SJSA1 (cell line): ENCODE data around the gene BANK1. TPM values are rescaled to one million over a fixed set of nuclear protein-coding genes. Genes with fewer than 3 reads are reported as not detected.

Experiments used
- DNase-seq, 2 experiments: peaks; one replicate each; pipeline ENCODE4 v3.0.0-alpha.2; 2015 to 2020; ENCODE audit warnings: low spot score in 2 of 2, low read depth in 1 of 2
- H3K27ac ChIP-seq: fragments of 250-450 bp; sonication (Bioruptor Pico); 2 replicates; pipeline ENCODE4 v1.5.1; 2020; ENCODE audit warnings: mild to moderate bottlenecking, moderate library complexity
- H3K27me3 ChIP-seq: fragments of 250-450 bp; sonication (Bioruptor Pico); replicated peaks from 2 replicates; pipeline ENCODE4 v1.5.1; 2020; ENCODE audit warnings: mild to moderate bottlenecking, moderate library complexity
- H3K36me3 ChIP-seq: fragments of 250-450 bp; sonication (Bioruptor Pico); 2 replicates; pipeline ENCODE4 v1.5.1; 2020; ENCODE audit warnings: mild to moderate bottlenecking
- H3K4me1 ChIP-seq: fragments of 250-450 bp; sonication (Bioruptor Pico); replicated peaks from 2 replicates; pipeline ENCODE4 v1.6.1; 2021; ENCODE audit warnings: mild to moderate bottlenecking
- H3K4me3 ChIP-seq: fragments of 250-450 bp; sonication (Bioruptor Pico); 2 replicates; pipeline ENCODE4 v1.5.1; 2020; ENCODE audit warnings: mild to moderate bottlenecking
- H3K9me3 ChIP-seq: fragments of 250-450 bp; sonication (Bioruptor Pico); replicated peaks from 2 replicates; pipeline ENCODE4 v1.5.1; 2020; ENCODE audit warnings: mild to moderate bottlenecking
- total RNA-seq: library from RNA; depleted of rRNA; stranded (reverse); fragments of >200 nt; shearing (Covaris generic); gene quantifications from 2 replicates; pipeline ENCODE4 v1.2.3, GENCODE V29; 2014; rRNA removed

BANK1 gene, protein sequence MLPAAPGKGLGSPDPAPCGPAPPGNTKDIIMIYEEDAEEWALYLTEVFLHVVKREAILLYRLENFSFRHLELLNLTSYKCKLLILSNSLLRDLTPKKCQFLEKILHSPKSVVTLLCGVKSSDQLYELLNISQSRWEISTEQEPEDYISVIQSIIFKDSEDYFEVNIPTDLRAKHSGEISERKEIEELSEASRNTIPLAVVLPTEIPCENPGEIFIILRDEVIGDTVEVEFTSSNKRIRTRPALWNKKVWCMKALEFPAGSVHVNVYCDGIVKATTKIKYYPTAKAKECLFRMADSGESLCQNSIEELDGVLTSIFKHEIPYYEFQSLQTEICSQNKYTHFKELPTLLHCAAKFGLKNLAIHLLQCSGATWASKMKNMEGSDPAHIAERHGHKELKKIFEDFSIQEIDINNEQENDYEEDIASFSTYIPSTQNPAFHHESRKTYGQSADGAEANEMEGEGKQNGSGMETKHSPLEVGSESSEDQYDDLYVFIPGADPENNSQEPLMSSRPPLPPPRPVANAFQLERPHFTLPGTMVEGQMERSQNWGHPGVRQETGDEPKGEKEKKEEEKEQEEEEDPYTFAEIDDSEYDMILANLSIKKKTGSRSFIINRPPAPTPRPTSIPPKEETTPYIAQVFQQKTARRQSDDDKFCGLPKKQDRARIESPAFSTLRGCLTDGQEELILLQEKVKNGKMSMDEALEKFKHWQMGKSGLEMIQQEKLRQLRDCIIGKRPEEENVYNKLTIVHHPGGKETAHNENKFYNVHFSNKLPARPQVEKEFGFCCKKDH
- not detected in 2 replicates for total RNA-seq

DNA sequence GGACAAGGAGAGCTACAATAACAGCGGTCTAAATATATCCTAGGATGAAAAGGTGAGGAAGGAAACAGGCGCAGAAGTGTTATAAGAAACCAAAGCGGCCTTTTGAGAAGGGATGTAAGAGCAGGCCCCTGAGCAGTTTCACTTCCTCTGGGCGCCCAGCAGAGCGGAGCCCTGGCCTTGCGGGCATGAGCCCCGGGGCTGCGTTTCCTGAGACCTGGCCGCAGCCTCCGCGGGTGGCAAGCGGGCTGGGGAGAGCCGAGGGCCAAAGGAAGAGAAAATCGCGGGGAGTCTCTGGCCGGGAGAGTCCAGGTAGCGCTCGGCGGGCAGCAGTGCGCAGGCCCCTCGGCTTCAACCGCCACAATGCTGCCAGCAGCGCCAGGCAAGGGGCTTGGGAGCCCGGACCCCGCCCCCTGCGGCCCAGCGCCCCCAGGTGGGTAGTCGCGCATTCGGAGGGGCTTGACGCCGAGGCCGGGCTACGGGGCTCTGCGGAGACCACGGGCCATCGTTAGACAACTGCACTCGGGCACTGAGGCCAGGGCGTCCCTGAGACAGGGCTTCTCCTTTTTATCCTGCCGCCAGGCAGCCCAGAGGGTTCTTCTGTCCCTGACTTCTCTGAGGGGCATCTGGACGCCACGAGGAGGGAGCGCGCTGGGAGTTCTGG is at the start of gene BANK1:
Gene BANK1, plus strand, starts transcription at position 210 of the 661 bp plus-strand sequence. Its CDS starts 151 bp downstream, at position 361.
- Histone ChIP-seq H3K9me3 (no peaks in the 10 kb centered on the region), H3K4me1 (no peaks in the 10 kb centered on the region), H3K4me3 (no peak within 1 kb of the TSS), H3K36me3 (no peaks in the 10 kb centered on the region), H3K27ac (no peak within 1 kb of the TSS), H3K27me3 (no peaks in the 10 kb centered on the region)
- DNase-seq: no peak

DNA sequence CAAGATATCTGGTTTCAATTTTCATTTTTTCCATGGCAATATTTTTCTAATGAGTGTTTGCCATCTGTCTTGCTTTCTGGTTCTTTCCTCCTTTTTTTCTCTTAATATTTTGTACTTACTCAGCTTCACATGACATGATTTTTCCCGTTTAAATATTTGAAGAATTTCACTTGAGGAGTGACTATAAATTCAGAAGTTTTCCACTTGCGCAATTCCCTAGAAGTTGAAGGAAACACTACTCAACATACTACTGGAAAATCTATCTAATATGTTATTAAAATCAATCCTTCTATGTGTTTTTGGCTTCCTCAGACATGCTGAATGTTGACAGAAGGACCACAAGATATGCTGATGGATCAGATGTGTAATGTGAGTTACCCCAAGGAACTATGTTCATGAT is 36.8 kb upstream of the BANK1 start:
- Histone ChIP-seq H3K9me3 (no peaks in the 10 kb centered on the region), H3K27me3 (no peaks in the 10 kb centered on the region), H3K36me3 (no peaks in the 10 kb centered on the region), H3K4me1 (no peaks in the 10 kb centered on the region), H3K27ac (no peak overlapping the region), H3K4me3 (no peak overlapping the region)
- DNase-seq: no peak

- Histone ChIP-seq H3K4me1 (no peaks in the 10 kb centered on the region), H3K4me3 (no peak overlapping the region), H3K27me3 (no peaks in the 10 kb centered on the region), H3K9me3 (no peaks in the 10 kb centered on the region), H3K27ac (no peak overlapping the region), H3K36me3 (no peaks in the 10 kb centered on the region)
- no peak for DNase-seq
Observed at GRCh38 chr4:101756181-101756580, 34.3 kb upstream of the BANK1 start.

- no peak for DNase-seq
- no peaks in the 10 kb centered on the region for H3K4me1 ChIP-seq
- H3K9me3 ChIP-seq: no peaks in the 10 kb centered on the region
- H3K27me3 ChIP-seq: no peaks in the 10 kb centered on the region
- H3K4me3 ChIP-seq: no peak overlapping the region
- no peak overlapping the region for H3K27ac ChIP-seq
- no peaks in the 10 kb centered on the region for H3K36me3 ChIP-seq
Observed at GRCh38 chr4:101761405-101761804, 29.1 kb upstream of the BANK1 start.

- no peaks in the 10 kb centered on the region for H3K4me1 ChIP-seq
- no peaks in the 10 kb centered on the region for H3K27me3 ChIP-seq
- DNase-seq: no peak
- H3K4me3 ChIP-seq: no peak overlapping the region
- no peak overlapping the region for H3K27ac ChIP-seq
- H3K9me3 ChIP-seq: no peaks in the 10 kb centered on the region; the same call in 1 of the 2 replicates
- no peaks in the 10 kb centered on the region for H3K36me3 ChIP-seq
Observed at GRCh38 chr4:101762025-101762424, 28.5 kb upstream of the BANK1 start.

GRCh38 chr4:101762534-101762933 is 28.0 kb upstream of the BANK1 start:
- Histone ChIP-seq H3K36me3 (no peaks in the 10 kb centered on the region), H3K27ac (no peak overlapping the region), H3K9me3 (no peaks in the 10 kb centered on the region; the same call in 1 of the 2 replicates), H3K4me3 (no peak overlapping the region), H3K27me3 (no peaks in the 10 kb centered on the region), H3K4me1 (no peaks in the 10 kb centered on the region)
- DNase-seq: no peak

- DNase-seq: no peak
- H3K4me1 ChIP-seq: no peaks in the 10 kb centered on the region
Observed at GRCh38 chr4:101763576-101763975, 27.0 kb upstream of the BANK1 start.

DNA sequence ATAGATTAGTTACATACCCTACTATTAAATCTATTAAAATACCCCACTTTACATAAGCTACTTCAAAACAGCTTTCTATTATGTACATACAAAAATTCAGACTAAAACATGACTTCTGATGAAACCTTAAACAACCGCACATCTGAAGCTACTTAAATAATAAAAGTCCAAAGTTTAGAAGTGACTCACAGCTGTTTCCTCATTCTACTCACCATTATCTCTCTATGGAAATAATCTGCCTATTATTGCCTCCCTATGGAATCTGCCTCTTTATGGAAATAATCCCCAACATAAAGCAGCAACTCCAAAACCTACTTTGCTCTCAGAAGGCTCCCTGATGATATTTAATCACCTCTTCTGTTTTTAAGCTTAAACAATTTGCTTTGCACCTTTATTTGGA is 15.7 kb upstream of the BANK1 start:
- Histone ChIP-seq H3K4me1 (no peaks in the 10 kb centered on the region), H3K36me3 (no peaks in the 10 kb centered on the region), H3K27me3 (no peaks in the 10 kb centered on the region), H3K27ac (no peak overlapping the region), H3K9me3 (peaks cover 3% of the 10 kb centered on the region; the same call in 1 of the 2 replicates), H3K4me3 (no peak overlapping the region)
- DNase-seq: no peak

More at GRCh38 chr4:101763576-101763975, 27.0 kb upstream of the BANK1 start:
- Histone ChIP-seq H3K27me3 (no peaks in the 10 kb centered on the region), H3K27ac (no peak overlapping the region), H3K9me3 (no peaks in the 10 kb centered on the region; the same call in 1 of the 2 replicates), H3K36me3 (no peaks in the 10 kb centered on the region), H3K4me3 (no peak overlapping the region)

DNA sequence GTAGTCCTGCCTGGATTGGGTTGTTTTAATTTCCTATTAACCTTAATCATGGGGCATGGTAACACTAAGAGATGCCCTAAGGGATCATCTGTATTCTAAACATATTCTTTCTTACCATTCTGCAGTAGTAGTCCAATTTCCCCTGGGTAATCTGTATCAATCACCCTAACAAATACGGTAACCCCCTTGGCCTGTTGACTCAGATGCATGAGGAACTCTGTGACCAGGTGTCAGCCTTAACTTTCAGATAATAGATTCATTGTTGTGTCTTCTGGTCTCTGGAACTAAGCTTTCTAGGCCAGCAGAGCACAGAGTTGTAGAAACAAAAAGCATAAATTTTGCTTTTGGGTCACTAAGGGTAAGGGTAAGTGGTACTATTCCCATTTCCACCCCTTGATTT is 13.1 kb upstream of the BANK1 start:
- no peak overlapping the region for H3K4me3 ChIP-seq
- no peak for DNase-seq
- no peaks in the 10 kb centered on the region for H3K27me3 ChIP-seq
- no peaks in the 10 kb centered on the region for H3K9me3 ChIP-seq
- no peaks in the 10 kb centered on the region for H3K4me1 ChIP-seq
- H3K27ac ChIP-seq: no peak overlapping the region
- no peaks in the 10 kb centered on the region for H3K36me3 ChIP-seq

GRCh38 chr4:101780284-101780683 is 10.2 kb upstream of the BANK1 start:
- no peak for DNase-seq
- no peak overlapping the region for H3K27ac ChIP-seq

DNA sequence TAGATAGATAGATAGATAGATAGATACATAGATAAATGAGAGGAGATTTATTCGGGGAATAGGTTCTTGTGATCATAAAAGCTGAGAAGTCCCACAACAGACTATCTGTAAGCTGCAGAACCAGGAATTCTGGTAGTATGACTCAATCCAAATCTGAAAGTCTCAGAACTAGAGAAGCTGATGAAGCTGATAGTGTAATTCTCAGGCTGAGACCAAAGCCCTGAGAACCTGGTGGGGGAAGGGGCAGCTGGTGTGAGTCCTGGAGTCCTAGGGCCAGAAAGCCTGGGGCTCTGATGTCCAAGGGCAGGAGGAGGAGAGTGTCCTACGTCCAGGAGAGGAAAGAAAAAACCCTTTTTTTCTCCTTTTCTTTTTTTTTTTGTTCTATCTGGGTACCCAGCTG is 8.0 kb upstream of the BANK1 start:
- Histone ChIP-seq H3K4me1 (no peaks in the 10 kb centered on the region), H3K9me3 (no peaks in the 10 kb centered on the region), H3K4me3 (no peak overlapping the region), H3K27ac (no peak overlapping the region), H3K27me3 (no peaks in the 10 kb centered on the region), H3K36me3 (no peaks in the 10 kb centered on the region)
- DNase-seq: no peak

More at GRCh38 chr4:101780284-101780683, 10.2 kb upstream of the BANK1 start:
- Histone ChIP-seq H3K9me3 (no peaks in the 10 kb centered on the region), H3K36me3 (no peaks in the 10 kb centered on the region), H3K4me3 (no peak overlapping the region), H3K4me1 (no peaks in the 10 kb centered on the region), H3K27me3 (no peaks in the 10 kb centered on the region)

DNA sequence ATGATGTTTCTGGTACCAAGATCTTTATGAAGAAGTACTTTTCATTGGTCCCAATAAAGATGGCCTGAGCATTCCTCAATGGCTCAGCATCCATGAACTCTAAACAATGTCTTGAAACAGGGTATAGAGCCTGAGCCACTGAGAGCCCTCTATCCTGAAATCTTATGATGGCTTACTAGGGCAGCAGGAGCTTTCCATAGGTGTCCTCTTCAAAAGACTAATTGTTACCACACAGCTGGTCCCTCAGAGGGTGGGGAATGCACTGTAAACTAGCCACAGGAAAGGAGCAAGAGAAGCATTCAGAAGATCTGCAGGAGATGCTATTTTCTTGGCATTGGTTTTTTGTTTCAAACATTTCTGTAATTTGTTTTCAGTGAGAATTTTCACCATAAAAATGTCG is 5.6 kb upstream of the BANK1 start:
- Histone ChIP-seq H3K27me3 (no peaks in the 10 kb centered on the region), H3K9me3 (no peaks in the 10 kb centered on the region), H3K4me3 (no peak overlapping the region), H3K36me3 (no peaks in the 10 kb centered on the region), H3K4me1 (no peaks in the 10 kb centered on the region), H3K27ac (no peak overlapping the region)
- DNase-seq: no peak

- Histone ChIP-seq H3K4me3 (no peak overlapping the region), H3K9me3 (no peaks in the 10 kb centered on the region), H3K27me3 (no peaks in the 10 kb centered on the region), H3K4me1 (no peaks in the 10 kb centered on the region), H3K27ac (no peak overlapping the region), H3K36me3 (no peaks in the 10 kb centered on the region)
- no peak for DNase-seq
Observed at GRCh38 chr4:101785486-101785885, 5.0 kb upstream of the BANK1 start.
